Gastroesophageal sphincter (tissue), 3 donors: ENCODE data around the gene DDX21.

Experiments used
- EP300 ChIP-seq: sonication (generic); formaldehyde crosslinking; IDR thresholded peaks from one replicate; pipeline ENCODE4 v1.6.1; 2017; ENCODE audit warnings: antibody characterized with exemption, mild to moderate bottlenecking
- POLR2AphosphoS5 ChIP-seq: sonication (generic); formaldehyde crosslinking; IDR thresholded peaks from one replicate; pipeline ENCODE4 v1.6.1; 2017; ENCODE audit warnings: antibody characterized with exemption
- TF ChIP-seq, protein P1 (sequence below), 4 experiments: fragments of 200-600 bp in 2 of 4; fragments of 450-650 bp in 2 of 4; sonication (generic) in 1 of 4; IDR thresholded peaks; one replicate each; pipeline ENCODE4 v1.5.1; 2017 to 2019; ENCODE audit warnings: antibody characterized with exemption in 4 of 4, mild to moderate bottlenecking in 2 of 4, moderate library complexity in 2 of 4

- peak; percentile 94 for TF ChIP-seq POLR2AphosphoS5
- TF ChIP-seq, protein P1, sequence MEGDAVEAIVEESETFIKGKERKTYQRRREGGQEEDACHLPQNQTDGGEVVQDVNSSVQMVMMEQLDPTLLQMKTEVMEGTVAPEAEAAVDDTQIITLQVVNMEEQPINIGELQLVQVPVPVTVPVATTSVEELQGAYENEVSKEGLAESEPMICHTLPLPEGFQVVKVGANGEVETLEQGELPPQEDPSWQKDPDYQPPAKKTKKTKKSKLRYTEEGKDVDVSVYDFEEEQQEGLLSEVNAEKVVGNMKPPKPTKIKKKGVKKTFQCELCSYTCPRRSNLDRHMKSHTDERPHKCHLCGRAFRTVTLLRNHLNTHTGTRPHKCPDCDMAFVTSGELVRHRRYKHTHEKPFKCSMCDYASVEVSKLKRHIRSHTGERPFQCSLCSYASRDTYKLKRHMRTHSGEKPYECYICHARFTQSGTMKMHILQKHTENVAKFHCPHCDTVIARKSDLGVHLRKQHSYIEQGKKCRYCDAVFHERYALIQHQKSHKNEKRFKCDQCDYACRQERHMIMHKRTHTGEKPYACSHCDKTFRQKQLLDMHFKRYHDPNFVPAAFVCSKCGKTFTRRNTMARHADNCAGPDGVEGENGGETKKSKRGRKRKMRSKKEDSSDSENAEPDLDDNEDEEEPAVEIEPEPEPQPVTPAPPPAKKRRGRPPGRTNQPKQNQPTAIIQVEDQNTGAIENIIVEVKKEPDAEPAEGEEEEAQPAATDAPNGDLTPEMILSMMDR (IDR thresholded peaks at IDR 0.05) = peak; percentile 26 to 65 (median 53)
- TF ChIP-seq EP300 = no peak
Observed at GRCh38 chr10:68955832-68956532, at the start of gene DDX21.
